GM19324 (cell line): ENCODE data around the gene RHD.
"Not testable (repeated sequence)": the region's sequence is repeated elsewhere in the genome, so short reads cannot be mapped to it uniquely, and the experiment has no call there.

ENCODE experiments used
- ATAC-seq: cut with Tn5 transposase; IDR thresholded peaks from one replicate; pipeline ENCODE4 v1.9.1; 2021; ENCODE audit warnings: mild to moderate bottlenecking, moderate library complexity; ENCODE audit not compliant: unreplicated experiment, low FRiP score

The RHD gene

DNA sequence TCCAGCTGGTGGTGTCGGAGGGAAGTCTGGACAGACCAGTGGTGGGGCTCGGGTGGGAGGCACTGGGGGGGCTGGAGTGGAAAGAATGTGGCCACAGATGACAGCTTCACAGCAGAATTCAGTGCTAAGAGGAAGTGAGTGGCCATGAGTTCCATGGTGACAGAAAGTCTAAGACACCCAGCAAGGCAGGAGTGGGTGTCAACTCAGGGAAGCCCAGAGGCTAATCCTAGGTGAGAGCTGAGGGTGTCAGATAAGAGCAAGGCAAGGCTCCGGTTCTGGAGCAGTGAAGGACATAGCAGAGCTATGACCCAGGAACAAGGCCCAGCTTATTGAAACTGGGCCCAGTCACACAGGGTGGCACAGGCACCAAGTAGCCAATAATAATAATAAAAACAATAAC lies 30.0 kb downstream of the RHD start:
- ATAC-seq = not testable (repeated sequence)

DNA sequence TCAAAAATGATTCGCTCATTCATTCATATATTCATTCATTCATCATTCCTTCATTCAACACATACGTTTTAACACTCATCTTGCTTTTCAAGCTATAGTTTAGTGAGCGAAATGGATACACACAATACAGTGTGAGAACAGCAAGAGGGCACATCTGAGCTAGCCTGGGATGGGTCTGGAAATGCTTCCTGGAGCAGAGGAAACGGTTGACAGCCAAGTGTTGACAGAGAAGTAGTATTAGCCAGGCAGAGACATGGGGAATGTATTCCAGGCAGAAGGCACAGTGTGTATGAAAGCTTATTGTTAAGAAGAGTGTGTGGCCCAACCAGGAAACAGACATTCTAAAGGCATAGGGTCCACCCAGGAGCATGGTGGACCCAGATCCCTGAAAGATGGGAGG lies 32.6 kb downstream of the RHD start:
- not testable (repeated sequence) for ATAC-seq

DNA sequence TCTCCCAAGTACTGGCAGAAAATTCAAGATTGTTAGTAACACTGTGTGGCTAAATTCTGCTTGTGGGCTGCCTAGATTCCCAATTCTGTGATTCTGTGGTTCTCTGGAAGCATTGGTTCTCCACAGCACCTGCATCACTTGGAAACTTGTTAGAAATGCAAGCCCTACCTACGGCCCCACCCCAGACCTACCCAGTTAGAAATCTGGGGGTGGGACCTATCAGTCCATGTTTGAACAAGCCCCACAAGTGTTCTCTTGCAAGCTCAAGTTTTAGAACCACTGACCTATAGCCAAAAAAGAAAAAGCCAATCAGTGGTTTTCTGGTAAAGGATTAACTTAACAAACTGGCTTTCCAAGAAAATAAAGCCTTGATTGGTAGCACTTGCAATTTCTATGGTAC lies 35.9 kb downstream of the RHD start:
- not testable (repeated sequence) for ATAC-seq

DNA sequence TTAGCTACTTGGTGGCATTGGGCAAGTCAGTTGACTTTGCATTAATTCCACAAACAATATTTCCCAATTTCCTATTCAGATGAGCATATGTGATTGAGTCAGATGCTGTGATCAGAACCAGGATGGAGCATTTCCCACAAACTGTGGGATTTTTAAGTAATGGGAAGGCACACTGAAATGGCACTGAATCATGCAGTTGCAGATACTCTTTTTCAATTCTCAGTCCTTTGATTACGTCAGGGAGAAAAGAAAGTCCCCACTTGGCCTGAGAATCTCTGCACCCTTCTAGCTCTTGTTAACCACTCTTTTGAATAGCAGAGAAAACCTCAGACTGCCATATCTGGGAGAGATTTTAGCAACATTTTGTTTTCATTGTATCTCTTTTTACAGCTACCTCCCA lies 36.8 kb downstream of the RHD start:
- ATAC-seq = not testable (repeated sequence)

DNA sequence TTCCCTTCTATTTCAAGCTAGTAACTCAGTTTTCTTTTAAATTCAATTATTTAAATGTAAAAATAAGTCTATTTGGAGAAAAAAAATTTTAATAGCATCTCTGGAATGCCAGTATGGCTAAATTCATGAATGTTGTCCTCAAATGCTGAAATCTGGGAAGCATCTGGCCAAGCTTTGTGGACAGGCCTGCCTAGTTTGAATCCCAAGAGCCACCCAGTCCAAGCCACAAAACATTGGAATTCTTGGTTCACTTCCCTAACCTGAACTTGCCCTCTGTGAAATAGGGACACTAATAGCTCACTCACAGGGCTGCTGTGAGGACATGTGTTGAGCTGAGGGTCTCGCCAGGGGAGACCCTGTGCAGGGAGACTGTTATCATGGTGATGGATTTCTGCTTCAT lies 37.2 kb downstream of the RHD start:
- not testable (repeated sequence) for ATAC-seq

DNA sequence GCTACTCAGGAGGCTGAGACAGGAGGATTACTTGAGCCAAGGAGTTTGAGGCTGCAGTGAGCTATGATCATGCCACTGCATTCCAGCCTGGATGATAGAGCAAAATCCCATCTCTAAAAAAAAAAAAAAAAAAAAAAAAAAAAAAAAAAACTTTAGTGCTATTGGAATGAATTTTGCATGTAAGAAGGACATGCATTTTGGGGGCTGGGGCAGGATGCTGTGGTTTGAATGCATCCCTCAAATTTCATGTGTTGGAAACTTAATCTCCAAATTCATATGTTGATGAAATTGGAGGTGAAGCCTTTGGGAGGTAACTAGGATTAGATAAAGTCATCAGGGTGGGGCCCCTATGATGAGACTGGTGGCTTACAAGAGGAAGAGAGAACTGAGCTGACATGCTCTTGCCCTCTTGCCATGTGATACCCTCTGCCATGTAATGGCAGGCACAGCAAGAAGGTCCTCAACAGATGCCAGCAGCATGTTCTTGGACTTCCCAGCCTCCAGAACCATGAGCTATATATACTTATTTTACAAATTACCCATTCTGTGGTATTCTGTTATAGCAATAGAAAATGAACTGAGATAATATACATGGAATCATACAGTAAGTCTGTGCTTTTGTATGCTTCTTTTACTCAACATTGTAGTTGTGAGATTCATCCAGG lies 40.6 kb downstream of the RHD start:
- ATAC-seq = not testable (repeated sequence)

DNA sequence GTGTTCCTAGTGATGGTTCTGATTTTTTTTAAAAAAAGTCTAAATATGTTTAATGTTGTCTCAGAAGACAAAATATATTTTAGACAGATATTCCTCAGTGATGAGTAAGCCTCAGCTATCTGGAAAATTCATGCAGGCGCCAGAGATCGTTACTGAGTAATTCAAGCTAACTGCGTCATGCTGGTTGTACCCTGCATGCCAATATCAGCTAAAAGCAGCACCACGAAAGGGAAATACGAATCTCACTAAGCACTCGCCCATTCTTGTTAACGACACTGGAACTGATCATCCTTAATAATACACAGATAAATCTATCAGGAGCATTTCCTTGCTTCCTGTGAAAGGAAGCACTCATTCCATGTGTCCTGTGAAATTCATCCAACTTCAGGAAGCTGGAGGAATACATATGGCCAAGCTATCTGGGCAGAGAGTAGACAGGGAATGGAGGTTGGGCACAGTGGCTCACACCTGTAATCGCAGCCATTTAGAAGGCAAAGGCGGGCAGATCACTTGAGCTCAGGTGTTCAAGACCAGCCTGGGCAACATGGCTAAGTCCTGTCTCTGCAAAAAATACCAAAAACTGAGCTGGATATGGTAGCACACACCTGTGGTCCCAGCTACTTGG lies 48.1 kb downstream of the RHD start:
- ATAC-seq = not testable (repeated sequence)

DNA sequence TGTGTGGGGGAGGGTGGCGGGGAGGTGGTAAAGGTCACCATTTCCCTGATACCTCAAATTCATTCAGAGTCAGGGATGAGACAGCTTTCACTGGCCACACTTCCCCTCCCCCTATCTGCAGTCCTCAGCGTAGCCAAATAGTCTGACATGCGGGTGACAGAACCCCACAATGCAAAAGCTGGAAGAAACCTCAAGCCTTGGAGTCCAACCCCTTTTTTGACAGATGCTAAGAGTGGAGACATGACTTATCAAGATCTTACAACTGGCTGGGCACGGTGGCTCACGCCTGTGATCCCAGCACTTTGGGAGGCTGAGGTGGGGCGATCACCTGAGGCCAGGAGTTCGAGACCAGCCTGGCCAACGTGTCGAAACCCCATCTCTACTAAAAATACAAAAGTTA lies 49.8 kb downstream of the RHD start:
- ATAC-seq = not testable (repeated sequence)

DNA sequence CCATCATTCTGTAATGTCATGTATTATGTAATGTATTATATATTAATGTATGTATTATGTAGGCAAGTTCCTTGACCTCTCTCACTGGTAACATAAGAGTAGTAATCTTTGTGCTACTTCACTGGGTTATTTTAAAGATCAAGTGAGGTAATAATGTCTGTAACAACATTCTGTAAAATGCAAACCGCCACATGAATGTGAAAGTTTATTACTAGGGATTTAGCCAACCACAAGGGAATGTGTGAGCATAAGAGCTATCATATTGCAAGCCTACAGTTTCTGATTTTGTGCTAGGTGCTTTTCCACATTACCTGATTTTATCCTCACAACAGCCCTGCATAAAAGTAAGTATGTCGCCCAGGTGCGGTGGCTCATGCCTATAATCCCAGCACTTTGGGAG lies 52.1 kb downstream of the RHD start:
- not testable (repeated sequence) for ATAC-seq

DNA sequence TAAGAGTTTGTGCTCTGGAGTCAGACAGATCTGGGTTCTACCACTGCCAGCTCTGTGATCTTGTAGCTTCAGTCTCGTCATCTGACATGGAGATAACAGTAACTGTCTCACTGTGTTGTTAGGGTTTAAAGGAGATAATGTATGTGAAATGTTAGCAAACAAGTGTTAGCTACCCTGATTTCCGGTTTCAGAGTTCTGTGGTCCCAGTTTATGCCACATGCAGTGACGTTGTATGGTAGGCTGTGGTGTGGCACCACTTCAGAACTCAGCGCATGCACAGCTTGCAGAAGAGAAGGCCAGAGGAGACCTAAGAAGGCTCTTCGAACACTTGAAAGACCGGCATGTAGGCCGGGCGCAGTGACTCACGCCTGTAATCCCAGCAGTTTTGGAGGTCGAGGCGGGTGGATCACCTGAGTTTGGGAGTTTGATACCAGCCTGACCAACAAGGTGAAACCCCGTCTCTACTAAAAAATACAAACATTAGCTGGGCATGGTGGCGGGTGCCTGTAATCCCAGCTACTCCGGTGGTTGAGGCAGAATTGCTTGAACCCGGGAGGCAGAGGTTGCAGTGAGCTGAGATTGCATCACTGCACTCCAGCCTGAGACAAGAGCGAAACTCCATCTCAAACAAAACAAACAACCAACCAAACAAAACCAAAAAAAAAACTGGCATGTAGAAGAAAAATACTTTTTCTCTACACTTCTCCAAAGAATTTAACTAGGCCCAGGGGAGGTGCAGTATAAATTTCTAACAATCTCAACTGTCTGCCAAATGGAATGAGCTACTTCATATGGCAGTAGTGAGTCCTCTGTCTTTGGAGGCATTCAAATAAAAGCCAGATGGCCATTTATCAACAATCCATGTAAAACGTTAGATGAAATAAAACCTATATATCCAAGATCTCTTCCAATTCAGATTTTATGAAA lies 55.8 kb downstream of the RHD start:
- not testable (repeated sequence) for ATAC-seq

DNA sequence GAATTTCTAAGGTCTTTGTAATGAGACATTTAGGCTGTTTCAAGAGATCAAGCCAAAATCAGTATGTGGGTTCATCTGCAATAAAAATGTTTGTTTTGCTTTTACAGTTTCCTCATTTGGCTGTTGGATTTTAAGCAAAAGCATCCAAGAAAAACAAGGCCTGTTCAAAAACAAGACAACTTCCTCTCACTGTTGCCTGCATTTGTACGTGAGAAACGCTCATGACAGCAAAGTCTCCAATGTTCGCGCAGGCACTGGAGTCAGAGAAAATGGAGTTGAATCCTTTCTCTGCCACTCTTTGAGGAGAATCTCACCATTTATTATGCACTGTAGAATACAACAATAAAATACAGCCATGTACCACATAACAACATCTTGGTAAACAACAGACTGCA lies 56.5 kb downstream of the RHD start:
- not testable (repeated sequence) for ATAC-seq

DNA sequence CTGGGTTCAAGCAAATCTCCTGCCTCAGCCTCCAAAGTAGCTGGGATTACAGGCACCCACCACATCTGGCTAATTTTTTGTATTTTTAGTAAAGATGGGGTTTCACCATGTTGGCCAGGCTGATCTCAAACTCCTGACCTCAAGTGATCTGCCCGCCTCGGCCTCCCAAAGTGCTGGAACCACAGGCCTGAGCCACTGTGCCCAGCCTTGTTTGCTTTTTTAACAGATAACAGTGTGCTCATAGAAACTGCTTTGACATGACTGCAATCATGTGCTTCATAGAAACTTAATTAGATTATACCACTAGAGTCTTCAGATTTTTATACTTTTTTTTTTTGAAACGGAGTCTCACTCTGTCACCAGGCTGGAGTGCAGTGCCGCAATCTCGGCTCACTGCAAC lies 57.0 kb downstream of the RHD start:
- not testable (repeated sequence) for ATAC-seq

DNA sequence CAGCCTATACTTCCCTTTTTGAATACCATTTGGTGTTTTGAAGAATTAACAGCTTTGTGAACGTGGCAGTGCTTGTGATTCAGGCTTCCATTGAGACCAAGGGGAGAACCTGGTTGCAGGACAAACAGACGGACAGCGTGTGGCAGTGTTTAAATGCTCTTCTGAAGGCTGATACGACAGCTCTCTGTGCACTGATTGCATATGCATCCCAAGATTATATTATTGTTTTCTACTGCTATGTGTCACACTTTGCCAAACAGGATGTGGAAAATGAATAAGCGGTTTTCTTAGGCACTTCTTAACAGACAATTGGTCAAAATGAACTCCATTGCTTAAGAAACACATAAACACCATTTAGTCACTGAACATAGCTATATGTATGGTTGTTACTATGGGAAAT lies 57.6 kb downstream of the RHD start:
- ATAC-seq = not testable (repeated sequence)

DNA sequence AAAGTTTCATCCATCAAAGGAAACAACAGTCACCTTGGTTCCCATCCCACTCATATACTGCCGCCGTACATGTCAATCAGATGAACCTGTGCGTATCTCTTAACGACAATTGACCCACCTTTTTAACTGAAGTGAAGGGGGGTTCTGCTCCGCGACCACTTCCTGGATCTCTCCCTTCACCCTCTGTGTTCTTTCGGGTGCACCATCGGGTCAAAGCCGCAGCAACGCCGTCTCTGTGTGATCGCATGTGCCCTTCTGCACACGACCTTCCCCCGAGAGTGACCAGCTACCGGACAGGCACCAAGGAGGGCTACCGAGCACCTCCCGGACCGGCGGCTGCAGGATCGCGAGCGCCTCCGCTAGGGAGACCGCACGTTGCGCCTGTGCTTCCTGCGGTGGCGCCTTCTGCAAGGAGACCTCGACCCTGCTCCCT lies 64.6 kb downstream of the RHD start:
- peak; percentile 36 for ATAC-seq

DNA sequence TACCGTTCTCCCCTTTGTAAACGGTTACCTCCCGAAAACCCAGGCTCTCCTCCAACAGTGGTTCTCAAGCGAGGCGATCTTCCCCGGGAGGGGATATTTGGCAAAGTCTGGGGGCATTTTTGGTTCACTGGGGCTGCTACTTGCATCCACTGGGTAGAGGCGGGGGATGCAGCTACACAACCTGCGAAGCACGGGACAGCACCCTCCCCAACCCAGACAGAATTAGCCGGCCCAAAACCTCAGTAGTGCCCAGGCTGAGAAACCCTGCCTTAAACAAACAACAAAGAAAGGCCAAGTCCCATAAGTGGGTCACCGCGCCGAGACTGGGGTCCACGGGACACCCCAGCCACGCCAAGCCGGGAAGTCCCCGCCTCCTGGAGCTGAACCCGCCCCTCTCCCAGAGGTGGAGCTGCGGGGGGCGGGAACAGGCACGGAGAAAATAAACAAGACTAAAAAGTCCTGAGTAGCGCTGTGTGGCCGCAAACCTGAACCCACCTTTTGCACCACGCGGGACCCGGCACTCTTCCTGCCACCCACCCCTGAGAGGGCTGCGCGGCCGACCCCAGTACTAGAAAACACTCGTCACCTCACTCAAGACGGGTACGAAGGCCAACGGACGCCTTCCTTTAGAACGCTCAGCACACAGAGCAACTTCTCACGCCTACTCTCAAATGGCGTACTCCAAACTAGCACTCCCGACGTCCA lies 65.3 kb downstream of the RHD start:
- peak; percentile 42 for ATAC-seq

DNA sequence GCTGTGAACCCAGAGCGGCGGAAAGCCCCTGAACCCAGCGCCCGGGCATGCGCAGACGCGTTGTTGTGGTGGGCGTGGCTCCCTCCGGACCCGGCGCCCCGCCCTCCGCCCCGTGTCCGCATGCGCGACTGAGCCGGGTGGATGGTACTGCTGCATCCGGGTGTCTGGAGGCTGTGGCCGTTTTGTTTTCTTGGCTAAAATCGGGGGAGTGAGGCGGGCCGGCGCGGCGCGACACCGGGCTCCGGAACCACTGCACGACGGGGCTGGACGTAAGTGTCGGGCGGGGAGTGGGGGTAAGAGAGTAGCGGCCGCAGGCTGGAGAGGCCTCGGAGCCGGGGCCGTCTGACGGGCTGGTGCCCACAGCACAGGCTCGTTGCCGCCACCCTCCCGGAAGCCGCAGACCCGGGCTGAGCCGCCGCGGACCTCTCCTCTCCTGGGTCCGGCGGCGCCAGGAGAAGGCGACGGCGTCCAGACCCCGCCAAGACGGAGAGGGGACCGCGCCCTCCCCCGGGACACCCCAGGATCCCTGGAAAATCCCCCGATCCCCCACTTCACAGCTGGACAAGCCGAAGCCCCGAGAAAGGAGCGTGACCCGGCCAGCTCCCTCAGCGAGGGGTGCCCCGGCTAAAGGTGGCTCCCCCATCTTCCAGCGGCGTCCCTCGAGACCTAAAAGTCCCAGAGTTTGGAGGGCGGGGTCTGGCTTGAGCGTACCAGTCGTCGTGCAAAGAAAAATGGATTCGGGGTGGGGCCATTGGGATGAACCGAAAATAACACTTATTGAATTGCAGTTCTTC lies 66.1 kb downstream of the RHD start, which contains the start of gene TMEM50A:
TSS of gene TMEM50A (plus strand) at position 147 of the 794 bp plus-strand sequence. CDS start 2,153 bp downstream, outside the sequence.
- peak; percentile 82 for ATAC-seq

DNA sequence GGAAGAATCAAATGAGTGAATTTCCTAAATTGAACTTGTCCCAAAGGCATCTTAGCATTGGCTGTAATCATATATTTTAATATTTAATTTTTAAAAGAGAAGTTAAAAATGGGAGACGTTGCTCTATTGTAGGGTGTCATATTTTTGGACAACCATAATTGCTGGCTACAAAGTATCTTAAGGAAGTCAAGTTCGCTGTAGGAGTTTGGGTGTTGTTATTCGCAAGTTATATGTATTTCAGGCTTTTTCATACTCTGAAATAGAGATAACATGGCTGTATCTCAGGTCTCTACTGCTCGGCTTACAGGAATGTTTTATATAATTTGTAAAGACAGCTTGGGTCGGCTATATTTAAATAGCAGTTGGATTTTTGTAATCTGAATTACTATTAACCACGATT lies 66.7 kb downstream of the RHD start:
- ATAC-seq = no peak

DNA sequence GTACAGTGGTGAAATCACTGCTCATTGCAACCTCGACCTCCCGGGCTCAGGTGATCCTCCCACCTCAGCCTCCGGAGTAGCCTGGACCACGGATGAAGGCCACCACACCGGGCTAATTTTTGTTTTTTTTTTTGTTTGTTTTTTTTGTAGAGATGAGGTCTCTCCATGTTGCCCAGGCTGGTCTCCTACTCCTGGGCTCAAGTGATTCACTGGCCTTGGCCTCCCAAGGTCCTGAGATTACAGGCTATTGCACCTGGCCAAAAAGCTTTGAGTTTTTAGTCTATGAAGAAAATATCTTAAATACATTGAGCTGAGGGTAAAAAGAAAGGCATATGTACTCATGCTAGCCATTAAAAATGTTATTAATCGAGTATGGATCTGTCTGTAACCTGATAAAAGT lies 69.4 kb downstream of the RHD start:
- no peak for ATAC-seq

DNA sequence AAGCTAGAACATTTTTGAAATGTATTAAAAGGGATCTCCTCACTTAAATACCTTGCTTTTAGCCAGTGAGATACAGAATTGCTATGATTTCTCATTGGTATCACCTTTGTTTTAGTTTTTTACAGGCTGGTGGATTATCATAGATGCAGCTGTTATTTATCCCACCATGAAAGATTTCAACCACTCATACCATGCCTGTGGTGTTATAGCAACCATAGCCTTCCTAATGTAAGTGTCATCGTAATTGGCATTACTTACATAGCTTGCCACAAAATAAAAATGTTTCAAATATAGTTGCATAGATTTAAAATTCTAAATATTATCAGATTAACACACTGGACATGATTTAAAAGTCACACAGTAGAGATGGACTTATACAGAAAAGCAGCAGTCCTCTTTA lies 70.5 kb downstream of the RHD start:
- no peak for ATAC-seq

DNA sequence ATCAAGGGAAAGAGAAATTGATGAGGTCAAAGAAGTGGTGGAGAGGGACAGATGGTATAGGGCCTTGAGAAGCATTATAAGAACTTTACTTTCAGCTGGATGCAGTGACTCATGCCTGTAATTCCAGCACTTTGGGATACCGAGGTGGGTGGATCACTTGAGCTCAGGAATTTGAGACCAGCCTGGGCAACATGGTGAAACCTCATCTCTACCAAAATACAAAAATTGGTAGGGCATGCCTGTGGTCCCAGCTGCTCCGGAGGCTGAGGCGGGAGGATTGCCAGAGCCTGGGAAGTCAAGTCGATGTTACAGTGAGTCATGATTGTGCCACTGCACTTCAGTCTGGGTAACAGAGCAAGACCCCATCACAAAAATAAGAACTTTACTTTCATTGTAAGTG lies 71.6 kb downstream of the RHD start:
- ATAC-seq = no peak
